H1 (cell line): ENCODE measurements around the gene GNG13. TPM values are rescaled to one million over a fixed set of nuclear protein-coding genes. Genes with fewer than 3 reads are reported as not detected.

ENCODE experiments used
- ATF2 ChIP-seq: IDR thresholded peaks from 2 replicates; pipeline ENCODE4 v1.6.1; 2012; ENCODE audit warnings: low read length, inconsistent platforms
- KDM1A ChIP-seq: fragments of 200-600, 300-600 bp; sonication (generic); IDR thresholded peaks from 2 replicates; pipeline ENCODE4 v1.7.1; 2016; ENCODE audit warnings: mild to moderate bottlenecking, low read length, borderline replicate concordance
- RNF2 ChIP-seq: fragments of 200-900, 300-1000 bp; sonication (generic); IDR thresholded peaks from 2 replicates; pipeline ENCODE4 v1.7.1; 2016; ENCODE audit warnings: borderline replicate concordance, low read depth, mild to moderate bottlenecking, antibody characterized with exemption, low read length; ENCODE audit not compliant: poor library complexity, severe bottlenecking; ENCODE audit errors: missing control alignments
- SUZ12 ChIP-seq: fragments of 200-600 bp; sonication (generic); IDR thresholded peaks from 2 replicates; pipeline ENCODE4 v1.6.1; 2012; ENCODE audit warnings: mild to moderate bottlenecking, inconsistent platforms, low read length, moderate library complexity, mixed read lengths
- TAF1 ChIP-seq: IDR thresholded peaks from 2 replicates; pipeline ENCODE4 v1.6.1; 2011; ENCODE audit warnings: mild to moderate bottlenecking, low read depth, low read length
- TAF7 ChIP-seq: optimal IDR thresholded peaks from 2 replicates; pipeline ENCODE3; 2011; ENCODE audit warnings: low read depth, mild to moderate bottlenecking, inconsistent platforms, low read length, moderate library complexity, borderline replicate concordance
- TBP ChIP-seq: IDR thresholded peaks from 2 replicates; pipeline ENCODE4 v1.6.1; 2011; ENCODE audit warnings: low read depth, low read length, improper control_type of control experiment
- polyA plus RNA-seq, 7 experiments: library from polyadenylated mRNA; depleted of rRNA in 3 of 7; stranded (reverse) in 5 of 7; unstranded in 2 of 7; fragments of >200 nt in 5 of 7; fragments of 200-250 nt in 2 of 7; gene quantifications; 1 replicate in 5 of 7; 2 replicates in 1 of 7; 4 replicates in 1 of 7; pipeline versions ENCODE4 v1.2.1 to v1.2.3, GENCODE V29; 2011 to 2013; ENCODE audit warnings: missing spikeins in 2 of 7, mixed read lengths in 2 of 7
- total RNA-seq: library from RNA; stranded (reverse); fragmentation: NEBNext Ultra II Directional; extraction: Animal tissue kit (Norgen Biotek cat#: 25700); gene quantifications from 2 replicates; pipeline ENCODE4 v1.2.1, GENCODE V29; 2021

GNG13 gene
- total and polyA plus RNA-seq, 2 of the 8 experiments (the other 6 are each of a cell fraction or from before 2014, with no cell fraction given), result not detected

DNA sequence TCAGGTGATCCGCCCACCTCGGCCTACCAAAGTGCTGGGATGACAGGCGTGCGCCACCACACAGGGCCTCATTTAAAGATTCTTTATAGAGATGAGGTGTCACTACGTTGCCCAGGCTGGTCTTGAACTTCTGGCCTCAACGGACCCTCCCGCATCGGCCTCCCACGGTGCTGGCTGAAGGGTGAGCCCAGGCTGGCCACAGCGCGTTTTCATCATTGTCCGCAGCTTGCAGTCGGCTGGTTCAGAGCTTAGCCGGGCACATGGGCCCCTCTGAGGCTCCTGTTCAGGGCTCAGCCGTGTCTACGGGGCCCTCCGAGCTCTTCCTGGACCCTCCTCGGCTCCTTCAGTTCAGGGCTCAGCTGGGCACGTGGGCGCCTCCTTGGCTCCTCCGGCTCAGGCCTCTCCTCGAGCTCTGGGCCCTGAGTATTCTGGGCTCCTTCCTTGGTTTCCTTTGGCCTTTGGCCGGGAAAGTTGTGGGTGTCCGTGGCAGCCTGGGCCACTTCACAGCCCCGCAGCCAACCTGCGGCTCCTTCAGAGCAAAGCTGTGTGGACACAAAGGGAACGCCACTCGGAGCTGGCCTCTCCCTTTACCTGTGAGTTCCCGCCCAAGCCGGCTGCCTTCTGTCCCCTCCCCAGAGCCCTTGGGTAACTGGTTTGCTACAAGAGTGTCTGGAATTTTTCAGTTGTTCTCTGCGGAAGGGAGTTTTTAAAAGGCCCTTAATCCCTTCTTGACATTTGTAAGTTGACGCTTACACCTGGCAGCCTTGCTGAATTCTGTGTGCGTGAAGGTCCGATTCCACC, 41.2 kb downstream of the GNG13 start (continued):
- TF ChIP-seq KDM1A, result no peak
- no peak for TF ChIP-seq SUZ12
- no peak for TF ChIP-seq TAF7
- TF ChIP-seq TBP, result no peak
- no peak for TF ChIP-seq TAF1
- no peak for TF ChIP-seq ATF2
- TF ChIP-seq RNF2, result no peak
